MCF 10A (cell line): ENCODE results near the gene P2RY14. TPM values are rescaled to one million over a fixed set of nuclear protein-coding genes. Genes with fewer than 3 reads are reported as not detected.

ENCODE experiments used
- BruUV-seq: library from RNA; stranded (reverse); fragments of 400-500 nt; replicated peaks from 2 replicates; lab custom pipeline; 2021; lab: Mats Ljungman, UMichigan
- CTCF ChIA-PET: fragments of 300-600 bp; sonication (Branson Sonifier 250); formaldehyde crosslinking; extraction: SDS; loops from one replicate; lab custom pipeline; 2021; ENCODE audit warnings: antibody characterized with exemption, inconsistent platforms; lab: Yijun Ruan, JAX
- POLR2A ChIA-PET: fragments of 300-600, 350-650 bp; sonication (Branson Sonifier 250); formaldehyde crosslinking; extraction: SDS; loops from one replicate; lab custom pipeline; 2020; ENCODE audit warnings: antibody characterized with exemption, inconsistent platforms; lab: Yijun Ruan, JAX
- DNase-seq: peaks from one replicate; pipeline ENCODE4 v3.0.0-alpha.2; 2018; ENCODE audit not compliant: unreplicated experiment
- H3K27ac Mint-ChIP-seq: one replicate; pipeline ENCODE4 v1.8.0; 2022; ENCODE audit warnings: mild to moderate bottlenecking, low read depth, mixed read lengths; ENCODE audit not compliant: unreplicated experiment
- H3K27me3 Mint-ChIP-seq: one replicate; pipeline ENCODE4 v1.8.0; 2022; ENCODE audit warnings: mixed read lengths; ENCODE audit not compliant: insufficient read depth, unreplicated experiment
- H3K36me3 Mint-ChIP-seq: one replicate; pipeline ENCODE4 v1.8.0; 2022; ENCODE audit warnings: mild to moderate bottlenecking, moderate library complexity, mixed read lengths; ENCODE audit not compliant: insufficient read depth, unreplicated experiment
- H3K4me1 Mint-ChIP-seq: one replicate; pipeline ENCODE4 v1.8.0; 2022; ENCODE audit warnings: mixed read lengths; ENCODE audit not compliant: insufficient read depth, unreplicated experiment
- H3K4me3 Mint-ChIP-seq: one replicate; pipeline ENCODE4 v1.8.0; 2022; ENCODE audit warnings: mild to moderate bottlenecking, moderate library complexity, mixed read lengths; ENCODE audit not compliant: unreplicated experiment
- H3K9me3 Mint-ChIP-seq: one replicate; pipeline ENCODE4 v1.8.0; 2022; ENCODE audit warnings: mixed read lengths; ENCODE audit not compliant: unreplicated experiment
- intact Hi-C: fragments of 100-400 bp; cut with micrococcal nuclease; formaldehyde crosslinking; loops from 2 replicates; pipeline ENCODE4 v1.14.1; 2022
- total RNA-seq: library from RNA; stranded (reverse); gene quantifications from 2 replicates; pipeline ENCODE4 v1.2.3, GENCODE V29; 2022
- TF ChIP-seq, protein P1 (sequence below): fragments of 200-600 bp; IDR thresholded peaks from one replicate; pipeline ENCODE4 v1.8.0; 2022; ENCODE audit warnings: antibody characterized with exemption, mild to moderate bottlenecking; ENCODE audit not compliant: unreplicated experiment

Gene P2RY14
- total RNA-seq, 1 experiment from 2014 or later = not detected

- Mint-ChIP-seq H3K9me3 (no peaks in the 10 kb centered on the region), H3K4me1 (peaks cover 89% of the 10 kb centered on the region), H3K36me3 (peaks cover 49% of the 10 kb centered on the region), H3K27me3 (no peaks in the 10 kb centered on the region), H3K27ac (peak overlapping the region; percentile 79), H3K4me3 (peak overlapping the region; percentile 60)
- POLR2A ChIA-PET = interaction anchor here (0.5 to 8.0 kb wide), 21 partner anchors 10 to 965 kb away, joined by 3 to 341 read pairs (median 5); partner anchors contain the start of genes GPR87, P2RY13, SELENOT and SIAH2
- CTCF ChIA-PET = interaction anchor here (0.6 to 5.6 kb wide), 14 partner anchors 9 to 533 kb away, joined by 3 to 65 read pairs (median 4); partner anchors contain the start of gene GPR87
- peak; percentile 98 for DNase-seq
- BruUV-seq = no TSS peak
- intact Hi-C loops = loop anchor here (1.0 kb wide), 1 partner anchor 11 kb away; the partner anchor contains the start of gene GPR87
- TF ChIP-seq, protein P1, sequence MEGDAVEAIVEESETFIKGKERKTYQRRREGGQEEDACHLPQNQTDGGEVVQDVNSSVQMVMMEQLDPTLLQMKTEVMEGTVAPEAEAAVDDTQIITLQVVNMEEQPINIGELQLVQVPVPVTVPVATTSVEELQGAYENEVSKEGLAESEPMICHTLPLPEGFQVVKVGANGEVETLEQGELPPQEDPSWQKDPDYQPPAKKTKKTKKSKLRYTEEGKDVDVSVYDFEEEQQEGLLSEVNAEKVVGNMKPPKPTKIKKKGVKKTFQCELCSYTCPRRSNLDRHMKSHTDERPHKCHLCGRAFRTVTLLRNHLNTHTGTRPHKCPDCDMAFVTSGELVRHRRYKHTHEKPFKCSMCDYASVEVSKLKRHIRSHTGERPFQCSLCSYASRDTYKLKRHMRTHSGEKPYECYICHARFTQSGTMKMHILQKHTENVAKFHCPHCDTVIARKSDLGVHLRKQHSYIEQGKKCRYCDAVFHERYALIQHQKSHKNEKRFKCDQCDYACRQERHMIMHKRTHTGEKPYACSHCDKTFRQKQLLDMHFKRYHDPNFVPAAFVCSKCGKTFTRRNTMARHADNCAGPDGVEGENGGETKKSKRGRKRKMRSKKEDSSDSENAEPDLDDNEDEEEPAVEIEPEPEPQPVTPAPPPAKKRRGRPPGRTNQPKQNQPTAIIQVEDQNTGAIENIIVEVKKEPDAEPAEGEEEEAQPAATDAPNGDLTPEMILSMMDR = no peak
These were observed 26.9 kb upstream of the P2RY14 start for GRCh38 chr3:151305060-151305774.

DNA sequence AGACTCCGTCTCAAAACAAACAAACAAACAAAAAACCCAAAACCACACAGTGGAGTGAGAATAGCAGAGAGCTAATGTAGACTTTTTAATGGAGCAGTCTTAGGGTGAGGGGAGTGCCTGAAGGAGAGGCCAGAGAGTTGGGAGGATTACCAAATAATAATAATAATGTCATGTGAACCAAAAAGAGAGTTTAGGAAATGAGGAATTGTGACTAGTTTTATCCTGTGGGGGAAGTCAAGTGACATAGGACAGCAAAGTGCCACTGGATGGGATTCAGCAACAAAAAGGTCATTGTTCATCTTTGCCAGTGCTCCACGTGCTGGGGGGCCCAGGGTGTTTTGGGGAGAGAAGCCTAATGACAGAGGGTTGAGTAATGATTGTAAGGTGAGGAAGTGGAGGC, 25.4 kb upstream of the P2RY14 start:
- Mint-ChIP-seq H3K27me3 (no peaks in the 10 kb centered on the region), H3K36me3 (peaks cover 49% of the 10 kb centered on the region), H3K4me3 (peak overlapping the region; percentile 4), H3K4me1 (peaks cover 74% of the 10 kb centered on the region), H3K9me3 (no peaks in the 10 kb centered on the region), H3K27ac (no peak overlapping the region)
- no TSS peak for BruUV-seq
- ChIA-PET POLR2A (interaction anchor here (0.6 to 8.0 kb wide), 10 partner anchors 9 to 1458 kb away, joined by 3 to 341 read pairs (median 8); partner anchors contain the start of genes GPR87, P2RY13 and SELENOT), CTCF (interaction anchor here (0.7 to 5.6 kb wide), 8 partner anchors 10 to 535 kb away, joined by 3 to 65 read pairs (median 10); no protein-coding TSS in a partner anchor)
- intact Hi-C loops = no loop called here
- no peak for DNase-seq
- TF ChIP-seq, protein P1 = no peak

DNA sequence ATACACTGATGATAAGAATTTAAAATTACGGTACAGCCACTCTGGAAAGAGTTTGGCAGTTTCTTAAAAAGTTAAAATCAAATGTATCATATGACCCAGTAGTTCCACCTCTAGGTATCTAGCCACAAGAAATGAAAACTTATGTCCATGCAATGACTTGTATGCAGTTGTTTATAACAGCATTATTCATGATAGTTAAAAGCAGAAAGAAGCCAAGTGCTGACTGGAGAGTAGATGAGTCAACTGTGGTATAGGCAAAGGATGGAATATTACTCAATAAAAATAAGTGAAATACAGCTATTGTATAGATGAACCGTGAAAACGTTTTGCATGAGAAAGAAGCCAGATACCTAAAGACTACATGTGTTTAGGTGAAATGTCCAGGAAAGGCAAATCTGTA, 23.4 kb upstream of the P2RY14 start:
- Mint-ChIP-seq H3K36me3 (peaks cover 57% of the 10 kb centered on the region), H3K9me3 (no peaks in the 10 kb centered on the region), H3K4me1 (peaks cover 59% of the 10 kb centered on the region), H3K27ac (no peak overlapping the region), H3K27me3 (no peaks in the 10 kb centered on the region), H3K4me3 (no peak overlapping the region)
- DNase-seq = peak; percentile 79
- ChIA-PET POLR2A (interaction anchor here (0.6 to 3.7 kb wide), 8 partner anchors 9 to 998 kb away, joined by 3 to 39 read pairs (median 11); partner anchors contain the start of gene GPR87), CTCF (interaction anchor here (0.6 to 1.8 kb wide), 4 partner anchors 24 to 182 kb away, joined by 4 to 8 read pairs (median 7); no protein-coding TSS in a partner anchor)
- TF ChIP-seq, protein P1 = no peak
- BruUV-seq = no TSS peak
- intact Hi-C loops = no loop called here

DNA sequence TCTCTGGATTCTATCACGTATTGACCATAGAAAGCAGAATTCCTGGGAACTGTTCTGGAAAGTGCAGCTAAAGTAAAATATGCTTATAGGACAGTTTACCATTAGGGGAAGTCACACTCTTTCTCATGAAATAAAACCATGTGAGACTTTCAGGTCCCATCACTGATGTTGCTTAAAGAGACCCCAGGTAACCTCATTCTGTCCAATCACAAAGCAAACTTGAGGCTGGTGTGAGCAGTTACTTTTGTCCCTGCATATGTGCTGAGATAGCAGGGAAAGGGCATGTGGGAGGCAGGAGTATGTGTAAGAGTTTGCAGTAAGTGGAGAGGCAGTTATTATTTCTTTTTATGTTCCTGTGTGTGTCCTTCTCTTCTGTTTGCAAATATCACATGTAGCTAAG, 22.2 kb upstream of the P2RY14 start:
- ChIA-PET POLR2A (interaction anchor here (0.5 to 3.7 kb wide), 9 partner anchors 8 to 1026 kb away, joined by 3 to 39 read pairs (median 9); partner anchors contain the start of gene GPR87), CTCF (interaction anchor here (0.9 to 1.8 kb wide), 4 partner anchors 9 to 72 kb away, joined by 4 to 8 read pairs (median 6); no protein-coding TSS in a partner anchor)
- H3K4me1 Mint-ChIP-seq = peaks cover 46% of the 10 kb centered on the region
- no peaks in the 10 kb centered on the region for H3K9me3 Mint-ChIP-seq
- H3K27me3 Mint-ChIP-seq = no peaks in the 10 kb centered on the region
- no peak for DNase-seq
- TF ChIP-seq, protein P1 = no peak
- peaks cover 65% of the 10 kb centered on the region for H3K36me3 Mint-ChIP-seq
- intact Hi-C loops = no loop called here
- H3K27ac Mint-ChIP-seq = no peak overlapping the region
- no TSS peak for BruUV-seq
- no peak overlapping the region for H3K4me3 Mint-ChIP-seq
